GM18951 (cell line): ENCODE measurements around the gene ARHGEF17.
"Not testable (repeated sequence)": the region's sequence is repeated elsewhere in the genome, so short reads cannot be mapped to it uniquely, and the experiment has no call there.

Source experiments
- POLR2A ChIP-seq: IDR thresholded peaks from 4 replicates; pipeline ENCODE4 v1.6.1; 2011; ENCODE audit warnings: mild to moderate bottlenecking; ENCODE audit not compliant: insufficient read length, insufficient read depth; ENCODE audit errors: extremely low read depth
- in situ Hi-C: fragments of 300-500 bp; cut with MboI; formaldehyde crosslinking; loops from one replicate; pipeline ENCODE4 v1.12.0; 2022; ENCODE audit warnings: low sequenced_read_pairs, mixed read lengths, inconsistent platforms; ENCODE audit not compliant: unreplicated experiment

ARHGEF17 gene

GRCh38 chr11:73267906-73268540, 40.1 kb upstream of the ARHGEF17 start:
- in situ Hi-C loops = no loop called here
- no peak for TF ChIP-seq POLR2A

GRCh38 chr11:73268671-73269271, 39.3 kb upstream of the ARHGEF17 start:
- TF ChIP-seq POLR2A = no peak
- in situ Hi-C loops = no loop called here

- TF ChIP-seq POLR2A = no peak
Observed at GRCh38 chr11:73269459-73270015, 38.5 kb upstream of the ARHGEF17 start.

GRCh38 chr11:73270016-73270854, 37.8 kb upstream of the ARHGEF17 start:
- in situ Hi-C loops = no loop called here
- TF ChIP-seq POLR2A = no peak

More at GRCh38 chr11:73269459-73270015, 38.5 kb upstream of the ARHGEF17 start:
- in situ Hi-C loops = no loop called here

GRCh38 chr11:73270855-73271477, 37.1 kb upstream of the ARHGEF17 start:
- in situ Hi-C loops = no loop called here
- TF ChIP-seq POLR2A = no peak

GRCh38 chr11:73271478-73271865, 36.6 kb upstream of the ARHGEF17 start:
- in situ Hi-C loops = not testable (repeated sequence)

GRCh38 chr11:73271936-73272679, 36.0 kb upstream of the ARHGEF17 start, which contains the start of gene P2RY6:
TSS of gene P2RY6 (plus strand) at chr11:73272338. CDS start at chr11:73296519, 24,181 bp downstream.
- in situ Hi-C loops = no loop called here
- TF ChIP-seq POLR2A = no peak

- TF ChIP-seq POLR2A = no peak
- in situ Hi-C loops = no loop called here
Observed at GRCh38 chr11:73272680-73273038, 35.4 kb upstream of the ARHGEF17 start.

- in situ Hi-C loops = no loop called here
- TF ChIP-seq POLR2A = no peak
Observed at GRCh38 chr11:73273222-73273895, 34.7 kb upstream of the ARHGEF17 start.

GRCh38 chr11:73274191-73274590, 33.9 kb upstream of the ARHGEF17 start:
- in situ Hi-C loops = not testable (repeated sequence)

GRCh38 chr11:73274722-73275380, 33.2 kb upstream of the ARHGEF17 start:
- in situ Hi-C loops = no loop called here
- TF ChIP-seq POLR2A = no peak

GRCh38 chr11:73275381-73275750, 32.7 kb upstream of the ARHGEF17 start:
- in situ Hi-C loops = no loop called here
- no peak for TF ChIP-seq POLR2A
